ENCODE results near the gene BIN2.
A peak's percentile ranks its signal among the peaks of the same experiment; 100 is the strongest.

Gene BIN2

GRCh38 chr12:51238510-51239334 lies 85.3 kb downstream of the BIN2 start, which contains the start of gene DAZAP2:
Gene DAZAP2, plus strand, starts transcription at chr12:51238826. Its CDS starts 82 bp downstream, at chr12:51238908.
- peak; percentile 95 to 98 for DNase-seq (ENCODE audit: low read depth in 2 of 2)
- H3K4me3 ChIP-seq (replicated peaks in 1 of 2; ENCODE audit: low read depth in 2 of 2, low read length in 2 of 2) = peak within 1 kb of the TSS; percentile 70 to 100
- TF ChIP-seq, protein P1, sequence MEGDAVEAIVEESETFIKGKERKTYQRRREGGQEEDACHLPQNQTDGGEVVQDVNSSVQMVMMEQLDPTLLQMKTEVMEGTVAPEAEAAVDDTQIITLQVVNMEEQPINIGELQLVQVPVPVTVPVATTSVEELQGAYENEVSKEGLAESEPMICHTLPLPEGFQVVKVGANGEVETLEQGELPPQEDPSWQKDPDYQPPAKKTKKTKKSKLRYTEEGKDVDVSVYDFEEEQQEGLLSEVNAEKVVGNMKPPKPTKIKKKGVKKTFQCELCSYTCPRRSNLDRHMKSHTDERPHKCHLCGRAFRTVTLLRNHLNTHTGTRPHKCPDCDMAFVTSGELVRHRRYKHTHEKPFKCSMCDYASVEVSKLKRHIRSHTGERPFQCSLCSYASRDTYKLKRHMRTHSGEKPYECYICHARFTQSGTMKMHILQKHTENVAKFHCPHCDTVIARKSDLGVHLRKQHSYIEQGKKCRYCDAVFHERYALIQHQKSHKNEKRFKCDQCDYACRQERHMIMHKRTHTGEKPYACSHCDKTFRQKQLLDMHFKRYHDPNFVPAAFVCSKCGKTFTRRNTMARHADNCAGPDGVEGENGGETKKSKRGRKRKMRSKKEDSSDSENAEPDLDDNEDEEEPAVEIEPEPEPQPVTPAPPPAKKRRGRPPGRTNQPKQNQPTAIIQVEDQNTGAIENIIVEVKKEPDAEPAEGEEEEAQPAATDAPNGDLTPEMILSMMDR (IDR thresholded peaks at IDR 0.05; ENCODE audit: low read depth, low read length) = no peak

DNA sequence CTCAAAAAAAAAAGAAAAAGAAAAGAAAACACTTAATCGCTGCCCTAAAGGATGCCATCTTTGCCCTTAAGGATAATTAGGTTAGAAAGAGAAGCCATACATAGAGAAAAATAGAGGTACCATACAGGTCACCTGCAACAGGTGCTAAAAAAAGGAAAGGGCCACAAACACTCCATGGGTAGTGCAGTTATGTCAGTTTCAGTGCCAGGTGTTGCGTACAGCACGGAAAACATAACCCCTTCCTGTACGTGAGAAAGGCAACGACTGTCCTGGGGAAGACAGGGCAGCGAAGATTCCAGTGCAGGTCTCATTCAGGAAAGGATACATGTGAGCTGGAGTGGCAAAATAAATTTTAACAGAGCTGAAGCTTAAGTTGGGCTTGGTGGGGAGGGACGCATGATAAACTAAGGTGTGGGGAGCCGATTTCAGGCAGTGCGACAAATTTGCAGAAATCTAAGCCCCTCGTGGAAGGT lies 85.9 kb downstream of the BIN2 start:
- no peak for DNase-seq (ENCODE audit: low read depth in 2 of 2)
- TF ChIP-seq, protein P1 (IDR thresholded peaks at IDR 0.05; ENCODE audit: low read depth, low read length) = no peak
- peak overlapping the region; percentile 70 to 100 for H3K4me3 ChIP-seq (replicated peaks in 1 of 2; ENCODE audit: low read depth in 2 of 2, low read length in 2 of 2)

DNA sequence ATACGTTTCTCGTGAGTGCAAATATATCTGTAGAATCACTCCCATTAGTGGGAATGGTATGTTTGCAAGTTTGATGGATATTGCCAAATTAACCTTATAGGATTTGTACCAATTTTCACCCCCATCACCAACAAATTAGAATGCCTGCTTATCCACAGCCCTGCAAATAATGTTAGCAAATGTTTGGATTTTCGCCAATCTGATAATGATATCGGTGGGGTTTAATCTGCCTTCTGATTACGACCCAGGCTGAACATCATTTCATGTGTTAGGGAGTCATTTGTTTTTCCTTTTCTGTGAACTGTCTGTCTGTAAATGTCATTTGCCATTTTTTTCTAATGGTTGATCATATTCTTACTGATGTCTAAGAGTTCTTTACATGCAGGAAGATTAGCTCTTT lies 89.4 kb downstream of the BIN2 start:
- TF ChIP-seq, protein P1 (IDR thresholded peaks at IDR 0.05; ENCODE audit: low read depth, low read length) = no peak
- no peak overlapping the region for H3K4me3 ChIP-seq (replicated peaks in 1 of 2; ENCODE audit: low read depth in 2 of 2, low read length in 2 of 2)
- DNase-seq (ENCODE audit: low read depth in 2 of 2) = no peak

DNA sequence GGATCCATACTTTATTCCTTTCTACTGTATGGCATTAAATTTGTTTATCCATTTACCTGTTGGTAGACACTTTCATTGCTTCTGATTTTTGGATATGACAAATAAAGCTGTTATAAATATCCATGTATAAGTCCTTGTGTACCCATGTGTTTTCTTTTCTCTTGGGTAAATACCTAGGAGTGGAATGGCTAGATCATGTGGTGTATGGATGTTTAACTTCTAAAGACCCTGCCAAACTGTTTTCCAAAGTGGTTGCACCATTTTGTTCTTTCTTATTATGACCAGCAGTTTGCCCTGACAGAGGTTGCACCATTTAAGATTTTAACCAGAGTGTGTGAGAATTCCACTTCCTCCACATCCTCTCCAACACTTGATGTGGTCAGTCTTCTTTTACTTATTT lies 91.3 kb downstream of the BIN2 start:
- TF ChIP-seq, protein P1 (IDR thresholded peaks at IDR 0.05; ENCODE audit: low read depth, low read length) = no peak
- H3K4me3 ChIP-seq (replicated peaks in 1 of 2; ENCODE audit: low read depth in 2 of 2, low read length in 2 of 2) = no peak overlapping the region
- DNase-seq (ENCODE audit: low read depth in 2 of 2) = no peak
